Ovary (tissue), 9 donors: ENCODE data around the gene PAM16. TPM values are rescaled to one million over a fixed set of nuclear protein-coding genes. Genes with fewer than 3 reads are reported as not detected.
A peak's percentile ranks its signal among the peaks of the same experiment; 100 is the strongest.

Experiments
- DNase-seq, 5 donors: peaks; one replicate each; pipeline ENCODE4 v3.0.0-alpha.2; 2019 to 2020
- H3K27ac ChIP-seq, 2 donors: fragments of 200-600 bp; one replicate each; pipeline versions ENCODE4 v1.5.1 to v1.8.0; 2019 to 2022
- H3K27me3 ChIP-seq: fragments of 200-600 bp; one replicate; pipeline ENCODE4 v1.8.0; 2022
- H3K36me3 ChIP-seq: fragments of 200-600 bp; sonication (generic); one replicate; pipeline ENCODE4 v1.5.1; 2019
- H3K4me1 ChIP-seq: one replicate; pipeline ENCODE4 v1.8.1; 2013; ENCODE audit warnings: mild to moderate bottlenecking, moderate library complexity; ENCODE audit not compliant: insufficient read depth
- H3K4me3 ChIP-seq: fragments of 200-600 bp; sonication (generic); one replicate; pipeline ENCODE4 v1.5.1; 2017
- H3K9me3 ChIP-seq, 2 donors: fragments of 200-600 bp in 1 of 2; sonication (generic) in 1 of 2; one replicate each; pipeline versions ENCODE4 v1.5.1 to v1.8.1; 2013 to 2019; ENCODE audit warnings: mild to moderate bottlenecking in 1 of 2, moderate library complexity in 1 of 2
- CTCF ChIP-seq, 3 donors: fragments of 450-650 bp in 2 of 3; fragments of 200-600 bp in 1 of 3; IDR thresholded peaks; one replicate each; pipeline versions ENCODE4 v1.5.1 to v1.8.0; 2016 to 2022; ENCODE audit warnings: antibody characterized with exemption in 3 of 3, mild to moderate bottlenecking in 1 of 3
- EP300 ChIP-seq: sonication (generic); formaldehyde crosslinking; IDR thresholded peaks from one replicate; pipeline ENCODE4 v1.6.1; 2017; ENCODE audit warnings: antibody characterized with exemption
- POLR2A ChIP-seq: fragments of 450-650 bp; IDR thresholded peaks from one replicate; pipeline ENCODE4 v1.6.1; 2017; ENCODE audit warnings: antibody characterized with exemption, mild to moderate bottlenecking, moderate library complexity
- WGBS, 3 donors: extraction: QIAGEN DNeasy Blood & Tissue Kit in 1 of 3; methylation state at CpG; one replicate each; pipeline versions ENCODE4 v1.1.5 to v1.1.7; 2013 to 2017; 5-methylcytosine and 5-hydroxymethylcytosine counted together
- intact Hi-C, 4 donors: fragments of 100-400 bp; cut with DNase I; formaldehyde crosslinking; loops; one replicate each; pipeline versions ENCODE4 v1.11.0 to v1.15.1; 2022 to 2023
- polyA plus RNA-seq, 2 donors: library from polyadenylated mRNA; stranded (reverse); fragments of 200-250 nt in 1 of 2; fragments of 350-450 nt in 1 of 2; fragmentation: Illumina TruSeq in 1 of 2; extraction: RNeasy Lipid Tissue Mini Kit (QIAGEN cat#74804) in 1 of 2; gene quantifications; one replicate each; pipeline ENCODE4 v1.2.3, GENCODE V29; 2013 to 2014
- total RNA-seq, 7 donors: library from RNA; depleted of rRNA in 2 of 7; stranded (reverse); fragments of >200 nt in 2 of 7; fragmentation: NEBNext Ultra II Directional in 3 of 7; extraction: Animal tissue kit (Norgen Biotek cat#: 25700) in 3 of 7; gene quantifications; one replicate each; pipeline versions ENCODE4 v1.1.0 to v1.2.4, GENCODE V29; 2016 to 2023
- donor health status: DM: no; HTN: no; CAD: no; lungs with moderate emphysema.
- donor health status: DM: no; HTN: no; CAD: no.
- donor health status: Bipolar disorder and iron deficiency.
- donor health status: DM: yes; HTN: yes; CAD: no.
- donor health status: DM: no; HTN: no; CAD: no.
- donor health status: DM: yes; HTN: yes; CAD: no.

Gene PAM16
- total and polyA plus RNA-seq, 9 donors = 18.5 to 47.2 (median 35.7) TPM

- peaks cover 35% of the 10 kb centered on the region for H3K4me1 ChIP-seq
- peak; percentile 88 to 91 (median 90) for DNase-seq
- H3K9me3 ChIP-seq = no peaks in the 10 kb centered on the region
- H3K27me3 ChIP-seq = no peaks in the 10 kb centered on the region
- no peak for TF ChIP-seq EP300
- peak; percentile 67 to 76 (median 74) for TF ChIP-seq CTCF (IDR thresholded peaks at IDR 0.05)
- TF ChIP-seq POLR2A = no peak
- peak overlapping the region; percentile 50 for H3K4me3 ChIP-seq
- peak overlapping the region; percentile 63 to 67 for H3K27ac ChIP-seq
- WGBS, 3 donors = 2 to 5% (median 3%) methylated on average over 16 to 30 of the region's 30 CpGs
- intact Hi-C loops = loop anchor here (2.0 to 10.0 kb wide), 6 partner anchors 36 to 127 kb away; partner anchors contain the start of gene TFAP4 (in 1 of the 4)
- H3K36me3 ChIP-seq = no peaks in the 10 kb centered on the region
Measured at GRCh38 chr16:4328046-4328781, 22.9 kb downstream of the PAM16 start.

GRCh38 chr16:4327386-4328045 lies 23.6 kb downstream of the PAM16 start:
- Histone ChIP-seq H3K4me3 (peak overlapping the region; percentile 50), H3K27me3 (no peaks in the 10 kb centered on the region), H3K9me3 (no peaks in the 10 kb centered on the region), H3K36me3 (no peaks in the 10 kb centered on the region), H3K4me1 (peaks cover 36% of the 10 kb centered on the region), H3K27ac (peak overlapping the region; percentile 63 to 67)
- WGBS, 3 donors = 4 to 15% (median 6%) methylated on average over 11 to 57 of the region's 57 CpGs
- intact Hi-C loops = loop anchor here (2.0 to 10.0 kb wide), 6 partner anchors 35 to 127 kb away; partner anchors contain the start of gene TFAP4 (in 1 of the 4)
- DNase-seq = peak in 2 of 5 donors; percentile 46 to 53
- TF ChIP-seq EP300 (no peak), CTCF (IDR thresholded peaks at IDR 0.05) (no peak), POLR2A (no peak)

- Histone ChIP-seq H3K27ac (peak overlapping the region in 1 of 2 donors; percentile 88), H3K4me3 (no peak overlapping the region), H3K36me3 (no peaks in the 10 kb centered on the region), H3K9me3 (no peaks in the 10 kb centered on the region), H3K27me3 (no peaks in the 10 kb centered on the region), H3K4me1 (peaks cover 45% of the 10 kb centered on the region)
- DNase-seq = no peak
- intact Hi-C loops = loop anchor here (5.0 to 10.0 kb wide), 4 partner anchors 33 to 123 kb away; partner anchors contain the start of gene TFAP4 (in 1 of the 4)
- TF ChIP-seq EP300 (no peak), POLR2A (no peak), CTCF (IDR thresholded peaks at IDR 0.05) (no peak)
- WGBS, 3 donors = 73 to 82% (median 79%) methylated on average over 6 of the region's 6 CpGs
Measured at GRCh38 chr16:4325253-4325758, 25.8 kb downstream of the PAM16 start.

GRCh38 chr16:4324492-4325252 lies 26.4 kb downstream of the PAM16 start:
- H3K4me3 ChIP-seq = no peak overlapping the region
- DNase-seq = peak in 2 of 5 donors; percentile 42 to 55

More at GRCh38 chr16:4324492-4325252, 26.4 kb downstream of the PAM16 start:
- TF ChIP-seq POLR2A = no peak
- TF ChIP-seq EP300 = no peak
- no peak for TF ChIP-seq CTCF (IDR thresholded peaks at IDR 0.05)
- Histone ChIP-seq H3K36me3 (no peaks in the 10 kb centered on the region), H3K27me3 (no peaks in the 10 kb centered on the region), H3K9me3 (no peaks in the 10 kb centered on the region), H3K4me1 (peaks cover 50% of the 10 kb centered on the region), H3K27ac (peak overlapping the region; percentile 39 to 88)
- intact Hi-C loops = loop anchor here (5.0 to 10.0 kb wide), 4 partner anchors 32 to 122 kb away; partner anchors contain the start of gene TFAP4 (in 1 of the 4)
- WGBS, 3 donors = 46 to 52% (median 49%) methylated on average over 22 of the region's 22 CpGs
